Common myeloid progenitor, CD34-positive (primary cell): ENCODE measurements around the gene SUN2.
A peak's percentile ranks its signal among the peaks of the same experiment; 100 is the strongest.

Experiments
- CTCF ChIA-PET: fragments of 350-600 bp; sonication (Branson Sonifier 250); formaldehyde crosslinking; loops from one replicate; lab custom pipeline; 2021; ENCODE audit warnings: antibody characterized with exemption; lab: Charles Lee
- POLR2A ChIA-PET: fragments of 350-600 bp; sonication (Branson Sonifier 250); formaldehyde crosslinking; loops from one replicate; lab custom pipeline; 2021; ENCODE audit warnings: antibody characterized with exemption; lab: Charles Lee
- DNase-seq, 3 donors: peaks; one replicate each; pipeline versions ENCODE4 v3.0.0 to v3.0.0-alpha.2; 2013
- H3K27ac ChIP-seq, 2 experiments: 1 replicate in 1 of 2; 2 replicates in 1 of 2; pipeline ENCODE4 v1.7.0; 2013; ENCODE audit warnings: inconsistent platforms in 2 of 2, low read length in 2 of 2, mild to moderate bottlenecking in 2 of 2, low read depth in 1 of 2, moderate library complexity in 1 of 2; ENCODE audit not compliant: severe bottlenecking in 2 of 2, insufficient read depth in 1 of 2, poor library complexity in 1 of 2
- H3K27me3 ChIP-seq, 5 experiments: replicated peaks in 2 of 5; 1 replicate in 3 of 5; 2 replicates in 2 of 5; pipeline versions ENCODE4 v1.6.1 to v1.7.0; 2013; ENCODE audit warnings: low read length in 4 of 5, mild to moderate bottlenecking in 2 of 5, moderate library complexity in 2 of 5, inconsistent platforms in 1 of 5; ENCODE audit not compliant: insufficient read depth in 5 of 5, control insufficient read depth in 4 of 5
- H3K36me3 ChIP-seq, 4 experiments: 1 replicate in 2 of 4; 2 replicates in 2 of 4; pipeline versions ENCODE4 v1.6.1 to v1.7.0; 2013; ENCODE audit warnings: low read length in 3 of 4, control low read depth in 1 of 4, mild to moderate bottlenecking in 1 of 4; ENCODE audit not compliant: control insufficient read depth in 4 of 4, insufficient read depth in 4 of 4
- H3K4me1 ChIP-seq, 4 experiments: 1 replicate in 3 of 4; 2 replicates in 1 of 4; pipeline versions ENCODE4 v1.6.1 to v1.7.1; 2013; ENCODE audit warnings: low read length in 3 of 4, mild to moderate bottlenecking in 3 of 4, control low read depth in 1 of 4, inconsistent platforms in 1 of 4, moderate library complexity in 1 of 4; ENCODE audit not compliant: control insufficient read depth in 4 of 4, insufficient read depth in 4 of 4; ENCODE audit errors: control extremely low read depth in 1 of 4
- H3K4me3 ChIP-seq, 7 experiments: 1 replicate in 4 of 7; 2 replicates in 3 of 7; pipeline versions ENCODE4 v1.5.1 to v1.7.0; 2013; ENCODE audit warnings: mild to moderate bottlenecking in 7 of 7, low read length in 6 of 7, moderate library complexity in 6 of 7, inconsistent platforms in 2 of 7, low read depth in 2 of 7, control low read depth in 1 of 7; ENCODE audit not compliant: insufficient read depth in 4 of 7, control insufficient read depth in 1 of 7; ENCODE audit errors: extremely low read depth in 1 of 7
- H3K9me3 ChIP-seq, 5 experiments: 1 replicate in 4 of 5; 2 replicates in 1 of 5; pipeline versions ENCODE4 v1.6.1 to v1.7.1; 2013; ENCODE audit warnings: low read length in 4 of 5, mild to moderate bottlenecking in 2 of 5, inconsistent platforms in 1 of 5, low read depth in 1 of 5, moderate library complexity in 1 of 5; ENCODE audit not compliant: control insufficient read depth in 4 of 5, insufficient read depth in 2 of 5; ENCODE audit errors: control extremely low read depth in 1 of 5
- WGBS: methylation state at CpG from one replicate; pipeline ENCODE4 v1.1.5; 2013; ENCODE audit not compliant: insufficient coverage; 5-methylcytosine and 5-hydroxymethylcytosine counted together

The SUN2 gene

GRCh38 chr22:38705235-38706100, 50.3 kb downstream of the SUN2 start, which contains the start of gene GTPBP1:
TSS of gene GTPBP1 (plus strand) at chr22:38705944. CDS start at chr22:38705956, 12 bp downstream.
- peak; percentile 100 for DNase-seq
- Histone ChIP-seq H3K27ac (peak within 1 kb of the TSS; percentile 78 to 91), H3K4me1 (peaks cover 26 to 50% (median 42%) of the 10 kb centered on the region in 4 experiments), H3K4me3 (peak within 1 kb of the TSS; percentile 87 to 99 (median 89)), H3K9me3 (no peaks in the 10 kb centered on the region), H3K36me3 (peaks cover 0 to 13% (median 5%) of the 10 kb centered on the region in 4 experiments), H3K27me3 (no peaks in the 10 kb centered on the region)
- WGBS: 0% methylated on average over 50 of the region's 55 CpGs
- POLR2A ChIA-PET: interaction anchor here (0.6 to 1.6 kb wide), 3 partner anchors 24 to 723 kb away, joined by 3 to 5 read pairs (median 3); partner anchors contain the start of gene TOMM22
- CTCF ChIA-PET: interaction anchor here (1.3 kb wide), 1 partner anchor 9 kb away, joined by 4 read pairs; no protein-coding TSS in a partner anchor

GRCh38 chr22:38704654-38705234, 51.1 kb downstream of the SUN2 start:
- CTCF ChIA-PET: no interaction called here
- peaks cover 29 to 52% (median 45%) of the 10 kb centered on the region in 4 experiments for H3K4me1 ChIP-seq
- peak overlapping the region in 6 of 7 experiments; percentile 49 to 96 (median 67) for H3K4me3 ChIP-seq
- POLR2A ChIA-PET: interaction anchor here (0.6 kb wide), 1 partner anchor 722 kb away, joined by 3 read pairs; no protein-coding TSS in a partner anchor
- no peaks in the 10 kb centered on the region for H3K27me3 ChIP-seq
- no peaks in the 10 kb centered on the region for H3K9me3 ChIP-seq
- peak in 1 of 3 donors; percentile 13 for DNase-seq
- peaks cover 0 to 6% (median 1%) of the 10 kb centered on the region in 4 experiments for H3K36me3 ChIP-seq
- peak overlapping the region; percentile 29 to 81 for H3K27ac ChIP-seq
- 32% methylated on average over 9 of the region's 10 CpGs for WGBS

- ChIA-PET CTCF (interaction anchor here (4.7 kb wide), 1 partner anchor 18 kb away, joined by 40 read pairs; the partner anchor contains the start of gene TOMM22), POLR2A (interaction anchor here (0.6 kb wide), 1 partner anchor 27 kb away, joined by 3 read pairs; no protein-coding TSS in a partner anchor)
- no peaks in the 10 kb centered on the region for H3K27me3 ChIP-seq
- under 1% methylated on average over 71 of the region's 94 CpGs for WGBS
- peak within 1 kb of the TSS; percentile 86 to 94 for H3K27ac ChIP-seq
- H3K9me3 ChIP-seq: no peaks in the 10 kb centered on the region
- DNase-seq: peak; percentile 97 to 98 (median 98)
- H3K4me3 ChIP-seq: peak within 1 kb of the TSS; percentile 56 to 91 (median 88)
- no peaks in the 10 kb centered on the region for H3K36me3 ChIP-seq
- H3K4me1 ChIP-seq: peaks cover 16 to 56% (median 51%) of the 10 kb centered on the region in 4 experiments
These were observed 54.8 kb downstream of the SUN2 start, which contains the start of gene JOSD1 for GRCh38 chr22:38700789-38701628. TSS of gene JOSD1 (minus strand) at chr22:38700943. CDS start at chr22:38699987, 956 bp downstream.

- Histone ChIP-seq H3K4me1 (peaks cover 16 to 56% (median 51%) of the 10 kb centered on the region in 4 experiments), H3K36me3 (no peaks in the 10 kb centered on the region), H3K27me3 (no peaks in the 10 kb centered on the region), H3K27ac (peak overlapping the region; percentile 86 to 94), H3K4me3 (peak overlapping the region; percentile 56 to 91 (median 88)), H3K9me3 (no peaks in the 10 kb centered on the region)
- 0% methylated on average over 51 of the region's 57 CpGs for WGBS
- CTCF ChIA-PET: interaction anchor here (1.7 to 4.7 kb wide), 2 partner anchors 11 to 17 kb away, joined by 5 to 40 read pairs; partner anchors contain the start of gene TOMM22
- POLR2A ChIA-PET: interaction anchor here (0.6 to 1.2 kb wide), 2 partner anchors 17 to 28 kb away, joined by 3 to 6 read pairs; no protein-coding TSS in a partner anchor
- peak in 2 of 3 donors; percentile 55 to 67 for DNase-seq
These were observed 55.5 kb downstream of the SUN2 start for GRCh38 chr22:38700270-38700788.

GRCh38 chr22:38699784-38700183, 56.0 kb downstream of the SUN2 start:
- H3K27me3 ChIP-seq: no peaks in the 10 kb centered on the region
- peaks cover 14 to 55% (median 48%) of the 10 kb centered on the region in 4 experiments for H3K4me1 ChIP-seq
- POLR2A ChIA-PET: interaction anchor here (0.6 to 1.2 kb wide), 3 partner anchors 16 to 520 kb away, joined by 3 to 6 read pairs (median 3); no protein-coding TSS in a partner anchor
- H3K36me3 ChIP-seq: peaks cover 0 to 2% (median 0%) of the 10 kb centered on the region in 4 experiments
- peak overlapping the region; percentile 11 to 91 (median 88) for H3K4me3 ChIP-seq
- no peaks in the 10 kb centered on the region for H3K9me3 ChIP-seq
- DNase-seq: peak in 1 of 3 donors; percentile 15
- CTCF ChIA-PET: interaction anchor here (1.0 to 4.7 kb wide), 6 partner anchors 11 to 66 kb away, joined by 3 to 40 read pairs (median 4); partner anchors contain the start of gene TOMM22
- H3K27ac ChIP-seq: peak overlapping the region; percentile 86 to 94
- 83% methylated on average over 5 of the region's 6 CpGs for WGBS
